ENCODE measurements around the gene D2HGDH.

DNA sequence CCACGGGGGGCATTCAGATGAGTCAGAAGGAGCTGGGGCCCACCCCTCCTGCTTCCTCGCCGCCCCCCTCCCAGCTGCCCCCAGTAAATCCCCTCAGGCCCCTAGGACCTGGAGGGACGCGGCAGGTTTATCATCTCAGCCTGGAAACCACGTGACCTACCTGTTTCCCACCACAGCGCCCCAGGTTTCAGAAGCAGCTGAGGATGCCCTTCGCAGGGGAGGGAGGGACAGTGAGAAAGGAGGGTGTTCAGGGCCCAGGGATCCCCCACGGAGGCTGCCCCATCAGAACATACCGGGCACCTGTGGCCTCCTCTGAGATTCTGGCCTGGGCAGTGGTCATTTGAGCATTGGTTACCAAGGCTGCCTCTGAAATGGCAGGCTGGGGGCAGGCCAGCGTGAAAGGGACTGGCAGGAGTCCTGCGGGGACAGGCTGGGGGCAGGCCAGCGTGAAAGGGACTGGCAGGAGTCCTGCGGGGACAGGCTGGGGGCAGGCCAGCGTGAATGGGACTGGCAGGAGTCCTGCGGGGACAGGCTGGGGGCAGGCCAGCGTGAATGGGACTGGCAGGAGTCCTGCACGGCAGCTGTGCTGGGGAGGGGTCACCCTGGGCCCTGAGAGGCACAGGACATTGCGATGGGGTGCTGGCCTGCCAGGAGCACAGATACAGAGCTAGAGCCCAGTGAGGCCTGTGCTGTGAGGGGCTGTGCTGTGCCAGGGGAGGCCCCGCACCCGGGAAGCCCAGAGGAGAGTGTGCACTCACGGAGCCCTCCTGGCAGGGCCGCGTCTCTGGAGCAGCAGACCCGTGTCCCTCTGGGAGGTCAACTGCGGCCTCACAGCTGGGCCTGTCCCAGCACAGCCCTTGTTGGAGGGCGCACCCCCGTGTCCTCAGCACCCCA is 76.1 kb downstream of the D2HGDH start:
- TF ChIP-seq POLR2A (IDR thresholded peaks at IDR 0.05), result no peak
- TF ChIP-seq, protein P1, sequence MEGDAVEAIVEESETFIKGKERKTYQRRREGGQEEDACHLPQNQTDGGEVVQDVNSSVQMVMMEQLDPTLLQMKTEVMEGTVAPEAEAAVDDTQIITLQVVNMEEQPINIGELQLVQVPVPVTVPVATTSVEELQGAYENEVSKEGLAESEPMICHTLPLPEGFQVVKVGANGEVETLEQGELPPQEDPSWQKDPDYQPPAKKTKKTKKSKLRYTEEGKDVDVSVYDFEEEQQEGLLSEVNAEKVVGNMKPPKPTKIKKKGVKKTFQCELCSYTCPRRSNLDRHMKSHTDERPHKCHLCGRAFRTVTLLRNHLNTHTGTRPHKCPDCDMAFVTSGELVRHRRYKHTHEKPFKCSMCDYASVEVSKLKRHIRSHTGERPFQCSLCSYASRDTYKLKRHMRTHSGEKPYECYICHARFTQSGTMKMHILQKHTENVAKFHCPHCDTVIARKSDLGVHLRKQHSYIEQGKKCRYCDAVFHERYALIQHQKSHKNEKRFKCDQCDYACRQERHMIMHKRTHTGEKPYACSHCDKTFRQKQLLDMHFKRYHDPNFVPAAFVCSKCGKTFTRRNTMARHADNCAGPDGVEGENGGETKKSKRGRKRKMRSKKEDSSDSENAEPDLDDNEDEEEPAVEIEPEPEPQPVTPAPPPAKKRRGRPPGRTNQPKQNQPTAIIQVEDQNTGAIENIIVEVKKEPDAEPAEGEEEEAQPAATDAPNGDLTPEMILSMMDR (IDR thresholded peaks at IDR 0.05), result no peak
- TF ChIP-seq EP300 (IDR thresholded peaks at IDR 0.05), result no peak
- TF ChIP-seq POLR2AphosphoS5 (IDR thresholded peaks at IDR 0.05), result no peak

Data from suprapubic skin (tissue), 4 donors.